Measurements from ENCODE around the gene FAM118B. TPM values are rescaled to one million over a fixed set of nuclear protein-coding genes. Genes with fewer than 3 reads are reported as not detected.

The FAM118B gene
- total RNA-seq, 1 donor from 2014 or later: 28.3 TPM

DNA sequence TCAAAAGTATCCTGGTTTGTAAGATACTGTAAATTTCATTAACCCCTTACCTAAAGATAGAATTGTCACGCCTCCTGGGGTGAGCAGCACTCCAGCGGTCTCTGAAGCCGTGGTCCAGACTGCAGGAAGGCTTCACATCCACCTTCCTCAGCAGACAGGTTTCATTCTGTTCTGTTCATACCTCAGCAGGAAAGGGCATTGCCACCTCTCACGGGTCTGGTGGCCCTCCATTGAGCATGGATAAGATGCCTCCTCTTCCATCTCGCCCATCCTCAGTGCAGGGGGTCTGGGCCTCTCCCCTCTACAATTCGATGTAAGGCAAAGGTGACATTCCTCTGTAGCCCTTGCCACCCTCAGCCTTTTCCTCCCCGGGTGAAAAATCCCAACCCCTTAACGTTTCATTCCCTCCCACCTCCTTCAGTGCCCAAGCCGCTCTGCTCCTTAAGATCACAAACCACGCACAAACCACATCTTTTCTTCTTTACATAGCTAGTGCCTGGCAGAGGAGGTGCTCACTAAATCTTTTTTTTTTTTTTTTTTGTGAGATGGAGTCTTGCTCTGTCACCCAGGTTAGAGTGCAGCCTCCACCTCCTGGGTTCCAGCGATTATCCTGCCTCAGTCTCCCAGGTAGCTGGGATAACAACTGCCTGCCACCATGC is 28.7 kb upstream of the FAM118B start:
- Mint-ChIP-seq H3K36me3 (ENCODE audit: low read depth, unreplicated experiment) (peaks cover 1% of the 10 kb centered on the region), H3K4me3 (ENCODE audit: unreplicated experiment) (no peak overlapping the region), H3K27me3 (ENCODE audit: low read depth, unreplicated experiment) (no peaks in the 10 kb centered on the region), H3K9me3 (ENCODE audit: unreplicated experiment) (peaks cover 6% of the 10 kb centered on the region), H3K27ac (ENCODE audit: unreplicated experiment) (no peak overlapping the region), H3K4me1 (ENCODE audit: low read depth, unreplicated experiment) (no peaks in the 10 kb centered on the region)
- no peak for TF ChIP-seq EZH2 (IDR thresholded peaks at IDR 0.05; ENCODE audit: insufficient read depth, low read length)
- TF ChIP-seq, protein P1, sequence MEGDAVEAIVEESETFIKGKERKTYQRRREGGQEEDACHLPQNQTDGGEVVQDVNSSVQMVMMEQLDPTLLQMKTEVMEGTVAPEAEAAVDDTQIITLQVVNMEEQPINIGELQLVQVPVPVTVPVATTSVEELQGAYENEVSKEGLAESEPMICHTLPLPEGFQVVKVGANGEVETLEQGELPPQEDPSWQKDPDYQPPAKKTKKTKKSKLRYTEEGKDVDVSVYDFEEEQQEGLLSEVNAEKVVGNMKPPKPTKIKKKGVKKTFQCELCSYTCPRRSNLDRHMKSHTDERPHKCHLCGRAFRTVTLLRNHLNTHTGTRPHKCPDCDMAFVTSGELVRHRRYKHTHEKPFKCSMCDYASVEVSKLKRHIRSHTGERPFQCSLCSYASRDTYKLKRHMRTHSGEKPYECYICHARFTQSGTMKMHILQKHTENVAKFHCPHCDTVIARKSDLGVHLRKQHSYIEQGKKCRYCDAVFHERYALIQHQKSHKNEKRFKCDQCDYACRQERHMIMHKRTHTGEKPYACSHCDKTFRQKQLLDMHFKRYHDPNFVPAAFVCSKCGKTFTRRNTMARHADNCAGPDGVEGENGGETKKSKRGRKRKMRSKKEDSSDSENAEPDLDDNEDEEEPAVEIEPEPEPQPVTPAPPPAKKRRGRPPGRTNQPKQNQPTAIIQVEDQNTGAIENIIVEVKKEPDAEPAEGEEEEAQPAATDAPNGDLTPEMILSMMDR (IDR thresholded peaks at IDR 0.05; ENCODE audit: insufficient read depth, low read depth, low read length): no peak
- no peak overlapping the region for H3K27ac ChIP-seq (ENCODE audit: low read depth, low read length)
- no peaks in the 10 kb centered on the region for H3K9me3 ChIP-seq (ENCODE audit: insufficient read depth, low read depth, low read length)
- DNase-seq (ENCODE audit: low read depth): no peak
- no peaks in the 10 kb centered on the region for H3K36me3 ChIP-seq (ENCODE audit: insufficient read depth, low read length)
- H3K9ac ChIP-seq (ENCODE audit: low read length): no peak overlapping the region
- H3K4me2 ChIP-seq (ENCODE audit: low read length): no peak overlapping the region
- FAIRE-seq: no peak
- H3K79me2 ChIP-seq (ENCODE audit: insufficient read depth, low read length): no peaks in the 10 kb centered on the region
- no peak overlapping the region for H3K4me3 ChIP-seq (ENCODE audit: insufficient read depth, low read depth, low read length)
- H4K20me1 ChIP-seq (ENCODE audit: insufficient read depth, low read length): no peaks in the 10 kb centered on the region
- no peaks in the 10 kb centered on the region for H3K4me1 ChIP-seq (ENCODE audit: insufficient read depth, low read length)
- H3K27me3 ChIP-seq (ENCODE audit: insufficient read depth, low read length): no peaks in the 10 kb centered on the region
- no peak overlapping the region for H2AFZ ChIP-seq (ENCODE audit: low read depth, low read length)

DNA sequence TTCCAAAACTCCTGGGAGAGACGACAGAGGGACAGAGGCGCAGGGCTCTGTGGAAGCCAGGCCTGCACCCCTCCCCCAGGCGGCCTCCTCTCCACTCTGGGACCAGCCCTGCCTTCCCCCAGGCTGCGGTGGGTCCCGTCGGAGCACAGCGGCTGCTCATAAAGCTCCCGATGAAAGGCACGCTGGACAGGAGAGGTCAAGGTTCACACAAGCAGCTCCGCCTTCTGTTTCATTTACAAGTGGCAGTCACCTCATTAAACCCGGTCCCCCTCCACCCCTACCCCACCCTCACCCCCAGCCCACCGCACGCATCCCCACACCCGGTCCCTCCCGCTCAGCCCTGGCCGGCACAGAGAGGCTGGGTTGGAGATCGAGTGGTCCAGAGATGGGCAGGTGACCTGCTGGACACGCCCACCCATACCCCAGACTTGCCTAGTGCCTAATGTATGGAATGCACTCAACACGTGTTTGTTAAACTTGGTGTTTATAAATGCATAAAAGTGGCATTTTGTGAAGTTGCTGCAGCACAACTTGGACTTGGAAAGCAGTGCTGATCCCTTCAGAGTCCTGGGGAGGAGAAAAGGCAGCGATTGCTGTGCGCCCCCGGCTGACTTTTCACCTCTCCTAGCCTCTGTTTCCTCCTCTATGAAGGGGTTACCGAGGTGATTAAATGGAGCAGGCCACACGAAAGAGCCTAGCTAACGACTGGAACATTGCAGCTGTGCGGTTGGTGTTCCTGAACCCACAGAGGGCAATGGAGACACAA is 26.1 kb upstream of the FAM118B start:
- no peaks in the 10 kb centered on the region for H3K36me3 Mint-ChIP-seq (ENCODE audit: low read depth, unreplicated experiment)
- peaks cover 2% of the 10 kb centered on the region for H3K27me3 Mint-ChIP-seq (ENCODE audit: low read depth, unreplicated experiment)
- DNase-seq (ENCODE audit: low read depth) (no peak), FAIRE-seq (no peak)
- H3K27ac ChIP-seq (ENCODE audit: low read depth, low read length): no peak overlapping the region
- H3K27ac Mint-ChIP-seq (ENCODE audit: unreplicated experiment): no peak overlapping the region
- H3K4me1 Mint-ChIP-seq (ENCODE audit: low read depth, unreplicated experiment): peaks cover 4% of the 10 kb centered on the region
- no peaks in the 10 kb centered on the region for H3K79me2 ChIP-seq (ENCODE audit: insufficient read depth, low read length)
- TF ChIP-seq, protein P1 (IDR thresholded peaks at IDR 0.05; ENCODE audit: insufficient read depth, low read depth, low read length): no peak
- TF ChIP-seq EZH2 (IDR thresholded peaks at IDR 0.05; ENCODE audit: insufficient read depth, low read length): no peak
- H3K4me1 ChIP-seq (ENCODE audit: insufficient read depth, low read length): no peaks in the 10 kb centered on the region
- H3K36me3 ChIP-seq (ENCODE audit: insufficient read depth, low read length): no peaks in the 10 kb centered on the region
- H4K20me1 ChIP-seq (ENCODE audit: insufficient read depth, low read length): no peaks in the 10 kb centered on the region
- H3K27me3 ChIP-seq (ENCODE audit: insufficient read depth, low read length): no peaks in the 10 kb centered on the region
- H2AFZ ChIP-seq (ENCODE audit: low read depth, low read length): no peak overlapping the region
- H3K9me3 ChIP-seq (ENCODE audit: insufficient read depth, low read depth, low read length): no peaks in the 10 kb centered on the region
- H3K4me2 ChIP-seq (ENCODE audit: low read length): no peak overlapping the region
- H3K4me3 ChIP-seq (ENCODE audit: insufficient read depth, low read depth, low read length): no peak overlapping the region
- no peak overlapping the region for H3K9ac ChIP-seq (ENCODE audit: low read length)
- peaks cover 2% of the 10 kb centered on the region for H3K9me3 Mint-ChIP-seq (ENCODE audit: unreplicated experiment)
- H3K4me3 Mint-ChIP-seq (ENCODE audit: unreplicated experiment): no peak overlapping the region

All from astrocyte (in vitro differentiated cells and primary cell).